ENCODE data around the gene MAB21L4.

MAB21L4 gene

DNA sequence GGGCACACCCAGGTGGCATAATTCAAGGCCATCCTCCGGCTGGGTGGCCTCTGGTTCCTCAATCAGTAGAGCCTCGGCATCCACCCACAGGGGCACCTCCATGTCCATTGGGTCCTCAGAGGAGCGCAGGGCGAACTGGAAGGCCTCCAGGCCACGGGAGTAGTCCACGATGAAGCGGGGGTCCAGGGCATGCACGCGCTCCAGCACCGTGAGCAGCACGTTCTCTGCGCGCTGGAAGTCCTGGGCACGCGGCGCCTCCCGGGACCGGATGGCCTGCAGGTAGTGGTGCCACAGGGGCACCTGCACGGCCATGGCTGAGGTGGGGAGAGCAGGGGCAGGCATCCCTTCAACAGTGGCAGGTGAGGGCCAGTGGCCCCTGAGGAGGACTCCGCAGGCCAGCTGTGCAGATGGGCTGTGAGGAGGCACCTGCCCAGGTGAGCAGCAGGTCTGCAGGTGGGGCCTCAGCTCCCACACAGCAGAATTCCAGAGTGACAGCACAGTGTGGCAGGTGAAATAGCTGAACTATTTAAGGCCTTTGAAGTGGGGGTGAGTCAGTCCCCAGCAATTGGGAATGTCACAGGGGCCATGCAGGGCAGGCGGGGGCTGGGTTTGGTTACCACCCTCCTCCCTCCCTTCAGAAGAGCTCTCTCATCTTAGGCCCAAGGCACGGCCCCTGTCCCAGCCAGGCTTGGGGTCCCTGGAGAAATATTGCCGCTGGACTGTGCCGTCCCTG lies at the start of gene MAB21L4:
Gene MAB21L4 (minus strand): TSS at position 501 of the 733 bp plus-strand sequence. CDS start 159 bp downstream, at position 342.
- TF ChIP-seq, protein P1, sequence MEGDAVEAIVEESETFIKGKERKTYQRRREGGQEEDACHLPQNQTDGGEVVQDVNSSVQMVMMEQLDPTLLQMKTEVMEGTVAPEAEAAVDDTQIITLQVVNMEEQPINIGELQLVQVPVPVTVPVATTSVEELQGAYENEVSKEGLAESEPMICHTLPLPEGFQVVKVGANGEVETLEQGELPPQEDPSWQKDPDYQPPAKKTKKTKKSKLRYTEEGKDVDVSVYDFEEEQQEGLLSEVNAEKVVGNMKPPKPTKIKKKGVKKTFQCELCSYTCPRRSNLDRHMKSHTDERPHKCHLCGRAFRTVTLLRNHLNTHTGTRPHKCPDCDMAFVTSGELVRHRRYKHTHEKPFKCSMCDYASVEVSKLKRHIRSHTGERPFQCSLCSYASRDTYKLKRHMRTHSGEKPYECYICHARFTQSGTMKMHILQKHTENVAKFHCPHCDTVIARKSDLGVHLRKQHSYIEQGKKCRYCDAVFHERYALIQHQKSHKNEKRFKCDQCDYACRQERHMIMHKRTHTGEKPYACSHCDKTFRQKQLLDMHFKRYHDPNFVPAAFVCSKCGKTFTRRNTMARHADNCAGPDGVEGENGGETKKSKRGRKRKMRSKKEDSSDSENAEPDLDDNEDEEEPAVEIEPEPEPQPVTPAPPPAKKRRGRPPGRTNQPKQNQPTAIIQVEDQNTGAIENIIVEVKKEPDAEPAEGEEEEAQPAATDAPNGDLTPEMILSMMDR (IDR thresholded peaks at IDR 0.05; ENCODE audit: borderline replicate concordance, control extremely low read depth, extremely low read depth, insufficient read depth, missing control alignments) = no peak
- in situ Hi-C loops (cut with MboI; ENCODE audit: low sequenced_read_pairs, unreplicated experiment) = no loop called here
- DNase-seq (ENCODE audit: low spot score) = no peak

DNA sequence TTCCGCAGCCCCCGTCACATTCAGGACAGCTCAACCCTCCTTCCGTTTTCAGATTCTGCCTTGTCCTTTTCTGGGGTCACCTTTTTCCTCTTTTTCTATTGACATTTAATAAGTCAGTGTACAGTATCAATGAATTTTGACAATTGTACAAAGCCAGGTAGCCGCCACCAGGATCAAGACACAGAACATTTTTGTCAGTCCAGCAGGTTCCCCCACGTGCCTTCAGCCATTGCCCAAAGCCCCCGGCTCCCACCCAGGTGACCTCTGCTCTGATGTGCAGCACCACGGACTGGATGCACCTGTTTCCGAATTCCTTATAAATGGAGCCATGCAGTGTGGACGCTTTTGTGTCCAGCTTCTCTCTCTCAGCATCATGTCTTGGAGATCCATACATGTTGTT lies 40.1 kb upstream of the MAB21L4 start:
- no peak for DNase-seq (ENCODE audit: low spot score)
- TF ChIP-seq, protein P1 (IDR thresholded peaks at IDR 0.05; ENCODE audit: borderline replicate concordance, control extremely low read depth, extremely low read depth, insufficient read depth, missing control alignments) = no peak
- in situ Hi-C loops (cut with MboI; ENCODE audit: low sequenced_read_pairs, unreplicated experiment) = no loop called here

DNA sequence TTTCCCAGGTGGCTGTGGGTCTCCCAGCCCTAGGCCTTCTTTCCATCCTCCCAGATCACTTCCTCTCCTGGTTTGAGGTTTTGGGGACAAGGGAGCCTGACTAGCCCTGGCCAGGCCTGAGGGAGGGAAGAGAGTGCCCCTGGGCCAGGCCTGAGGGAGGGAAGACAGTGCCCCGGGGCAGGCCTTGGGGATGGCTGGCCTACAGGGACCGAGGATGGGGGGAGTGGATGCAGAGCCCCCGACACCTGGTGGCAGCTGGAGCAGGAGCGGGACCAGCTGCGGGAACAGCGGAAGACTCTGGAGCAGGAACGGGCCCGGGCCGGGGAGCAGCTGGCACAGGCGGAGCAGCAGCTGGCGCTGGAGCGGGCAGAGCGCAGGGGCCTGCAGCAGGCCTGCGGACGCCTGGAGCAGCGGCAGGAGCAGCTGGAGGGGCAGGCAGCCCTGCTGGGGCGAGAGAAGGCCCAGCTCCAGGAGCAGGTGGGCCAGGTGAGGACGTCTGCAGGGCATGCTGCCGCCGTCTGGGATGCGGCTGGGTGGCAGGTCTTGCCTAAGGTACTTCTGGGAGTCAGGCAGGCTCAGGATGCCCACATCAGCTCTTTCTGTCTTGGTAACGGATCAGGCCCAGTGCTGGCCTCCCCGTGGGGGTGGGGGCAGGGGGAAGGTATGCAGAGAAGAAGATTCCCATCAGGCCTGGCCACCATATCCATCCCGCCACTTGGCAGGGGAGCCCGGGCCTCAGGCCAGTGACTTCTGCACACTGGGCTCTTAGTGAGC lies 39.3 kb upstream of the MAB21L4 start:
- TF ChIP-seq, protein P1 (IDR thresholded peaks at IDR 0.05; ENCODE audit: borderline replicate concordance, control extremely low read depth, extremely low read depth, insufficient read depth, missing control alignments) = no peak
- in situ Hi-C loops (cut with MboI; ENCODE audit: low sequenced_read_pairs, unreplicated experiment) = no loop called here
- DNase-seq (ENCODE audit: low spot score) = no peak

DNA sequence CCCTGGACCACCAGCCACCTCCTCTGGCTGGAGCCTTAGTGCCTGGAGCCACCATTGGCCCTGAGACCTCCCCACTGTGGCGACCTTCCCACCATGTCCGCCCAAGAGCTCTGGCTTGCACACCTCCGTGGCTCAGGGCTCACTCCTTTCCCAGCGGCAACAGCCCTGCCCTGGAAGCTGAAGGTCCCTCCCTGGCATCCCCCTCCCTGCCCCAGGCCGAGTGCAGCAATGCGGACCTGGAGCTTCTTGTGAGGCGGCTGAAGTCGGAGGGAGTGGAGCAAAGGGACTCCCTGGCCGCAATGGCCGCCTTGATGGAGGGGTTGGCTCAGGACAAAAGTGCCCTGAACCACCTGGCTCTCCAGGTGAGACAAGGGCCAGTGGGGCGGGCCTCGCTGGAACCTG lies 38.7 kb upstream of the MAB21L4 start:
- no peak for DNase-seq (ENCODE audit: low spot score)
- TF ChIP-seq, protein P1 (IDR thresholded peaks at IDR 0.05; ENCODE audit: borderline replicate concordance, control extremely low read depth, extremely low read depth, insufficient read depth, missing control alignments) = no peak
- in situ Hi-C loops (cut with MboI; ENCODE audit: low sequenced_read_pairs, unreplicated experiment) = no loop called here

DNA sequence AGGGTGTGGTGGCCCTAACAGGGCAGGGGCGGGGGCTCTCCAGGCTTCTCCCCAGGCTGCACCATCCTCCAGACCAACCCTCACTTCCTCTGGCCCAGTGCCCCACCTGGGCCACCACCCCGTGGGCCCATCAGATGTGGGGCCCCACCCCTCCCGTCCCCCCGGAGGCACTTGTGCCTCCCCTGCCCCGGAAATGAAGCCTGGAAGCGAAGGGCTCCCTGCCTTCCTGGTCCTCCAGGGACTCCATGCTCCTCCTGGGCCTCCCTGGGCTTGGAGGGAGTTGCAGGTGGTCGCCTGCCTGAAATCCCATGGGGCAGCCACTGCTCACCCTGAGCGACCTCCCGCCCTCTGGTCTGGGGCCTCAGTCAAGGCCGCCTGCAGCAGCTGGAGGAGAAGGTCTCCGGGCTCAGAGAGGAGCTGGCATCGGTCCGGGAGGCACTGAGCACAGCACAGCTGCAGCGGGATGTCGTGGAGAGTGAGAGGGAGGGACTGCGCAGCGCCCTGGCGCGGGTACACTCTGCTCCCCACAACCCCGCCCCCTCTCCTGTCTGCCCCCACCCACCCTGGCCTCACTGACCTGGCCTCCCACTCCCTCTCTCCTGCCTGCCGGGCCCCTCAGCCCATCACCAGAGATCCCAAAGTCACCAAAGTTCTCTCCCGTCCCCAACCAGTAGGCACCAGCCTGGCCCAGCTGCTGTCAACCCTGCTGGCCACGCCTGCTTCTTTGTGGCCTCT lies 38.2 kb upstream of the MAB21L4 start:
- TF ChIP-seq, protein P1 (IDR thresholded peaks at IDR 0.05; ENCODE audit: borderline replicate concordance, control extremely low read depth, extremely low read depth, insufficient read depth, missing control alignments) = no peak
- in situ Hi-C loops (cut with MboI; ENCODE audit: low sequenced_read_pairs, unreplicated experiment) = no loop called here
- DNase-seq (ENCODE audit: low spot score) = no peak
